Vagina (tissue), 2 donors: ENCODE data around the gene IQCN.

Source experiments
- POLR2A ChIP-seq, 2 donors: fragments of 450-650 bp; IDR thresholded peaks; one replicate each; pipeline ENCODE4 v1.6.1; 2017; ENCODE audit warnings: antibody characterized with exemption in 2 of 2, mild to moderate bottlenecking in 2 of 2, moderate library complexity in 2 of 2
- POLR2AphosphoS5 ChIP-seq, 2 donors: sonication (generic); formaldehyde crosslinking; IDR thresholded peaks; one replicate each; pipeline ENCODE4 v1.9.0; 2017; ENCODE audit warnings: antibody characterized with exemption in 2 of 2, mild to moderate bottlenecking in 2 of 2, low read depth in 1 of 2; ENCODE audit not compliant: insufficient read depth in 1 of 2
- TF ChIP-seq, protein P1 (sequence below), 3 experiments: fragments of 450-650 bp in 2 of 3; fragments of 200-600 bp in 1 of 3; sonication (generic) in 1 of 3; IDR thresholded peaks; one replicate each; pipeline ENCODE4 v1.5.1; 2017 to 2019; ENCODE audit warnings: antibody characterized with exemption in 3 of 3, mild to moderate bottlenecking in 2 of 3, moderate library complexity in 2 of 3

GRCh38 chr19:18211683-18212082 is 62.6 kb downstream of the IQCN start:
- TF ChIP-seq POLR2AphosphoS5 (IDR thresholded peaks at IDR 0.05; ENCODE audit: insufficient read depth in 1 of 2, low read depth in 1 of 2) (no peak), POLR2A (IDR thresholded peaks at IDR 0.05) (no peak)
- TF ChIP-seq, protein P1, sequence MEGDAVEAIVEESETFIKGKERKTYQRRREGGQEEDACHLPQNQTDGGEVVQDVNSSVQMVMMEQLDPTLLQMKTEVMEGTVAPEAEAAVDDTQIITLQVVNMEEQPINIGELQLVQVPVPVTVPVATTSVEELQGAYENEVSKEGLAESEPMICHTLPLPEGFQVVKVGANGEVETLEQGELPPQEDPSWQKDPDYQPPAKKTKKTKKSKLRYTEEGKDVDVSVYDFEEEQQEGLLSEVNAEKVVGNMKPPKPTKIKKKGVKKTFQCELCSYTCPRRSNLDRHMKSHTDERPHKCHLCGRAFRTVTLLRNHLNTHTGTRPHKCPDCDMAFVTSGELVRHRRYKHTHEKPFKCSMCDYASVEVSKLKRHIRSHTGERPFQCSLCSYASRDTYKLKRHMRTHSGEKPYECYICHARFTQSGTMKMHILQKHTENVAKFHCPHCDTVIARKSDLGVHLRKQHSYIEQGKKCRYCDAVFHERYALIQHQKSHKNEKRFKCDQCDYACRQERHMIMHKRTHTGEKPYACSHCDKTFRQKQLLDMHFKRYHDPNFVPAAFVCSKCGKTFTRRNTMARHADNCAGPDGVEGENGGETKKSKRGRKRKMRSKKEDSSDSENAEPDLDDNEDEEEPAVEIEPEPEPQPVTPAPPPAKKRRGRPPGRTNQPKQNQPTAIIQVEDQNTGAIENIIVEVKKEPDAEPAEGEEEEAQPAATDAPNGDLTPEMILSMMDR (IDR thresholded peaks at IDR 0.05) = no peak
